A549 (cell line): ENCODE results near the gene FCMR.

ENCODE experiments used
- CEBPB ChIP-seq, 2 experiments: fragments of >200 bp in 1 of 2; sonication (Bioruptor Twin) in 1 of 2; formaldehyde crosslinking in 1 of 2; IDR thresholded peaks; 2 replicates each; pipeline ENCODE4 v1.6.1; 2012 to 2016
- CTCF ChIP-seq: fragments of >200 bp; sonication (Bioruptor Twin); formaldehyde crosslinking; IDR thresholded peaks from 3 replicates; pipeline ENCODE4 v1.5.1; 2016
- EP300 ChIP-seq, 2 experiments: fragments of >200 bp; sonication (Bioruptor Twin); formaldehyde crosslinking; IDR thresholded peaks; 2 replicates in 1 of 2; 3 replicates in 1 of 2; pipeline ENCODE4 v1.6.1; 2016 to 2017
- KDM5A ChIP-seq: fragments of 200-600 bp; sonication (generic); IDR thresholded peaks from 2 replicates; pipeline ENCODE4 v1.6.1; 2016; ENCODE audit warnings: antibody characterized with exemption, mild to moderate bottlenecking
- RNF2 ChIP-seq: fragments of 200-600 bp; sonication (generic); IDR thresholded peaks from 2 replicates; pipeline ENCODE4 v1.6.1; 2016; ENCODE audit warnings: low read depth, mild to moderate bottlenecking, antibody characterized with exemption, moderate library complexity, borderline replicate concordance
- SMC3 ChIP-seq: fragments of >200 bp; sonication (Bioruptor Twin); formaldehyde crosslinking; IDR thresholded peaks from 3 replicates; pipeline ENCODE4 v1.6.1; 2018; ENCODE audit warnings: inconsistent platforms

- TF ChIP-seq CEBPB (IDR thresholded peaks at IDR 0.05) (no peak), CTCF (no peak), KDM5A (no peak), SMC3 (no peak), RNF2 (no peak), EP300 (IDR thresholded peaks at IDR 0.05) (no peak)
Observed at GRCh38 chr1:206868264-206868663, 53.5 kb downstream of the FCMR start.
